GM18526 (cell line): ENCODE data around the gene SLC25A21.

Experiments used
- POLR2A ChIP-seq: IDR thresholded peaks from 3 replicates; pipeline ENCODE4 v1.6.1; 2011; ENCODE audit not compliant: insufficient read length; ENCODE audit errors: extremely low read depth

SLC25A21 gene

DNA sequence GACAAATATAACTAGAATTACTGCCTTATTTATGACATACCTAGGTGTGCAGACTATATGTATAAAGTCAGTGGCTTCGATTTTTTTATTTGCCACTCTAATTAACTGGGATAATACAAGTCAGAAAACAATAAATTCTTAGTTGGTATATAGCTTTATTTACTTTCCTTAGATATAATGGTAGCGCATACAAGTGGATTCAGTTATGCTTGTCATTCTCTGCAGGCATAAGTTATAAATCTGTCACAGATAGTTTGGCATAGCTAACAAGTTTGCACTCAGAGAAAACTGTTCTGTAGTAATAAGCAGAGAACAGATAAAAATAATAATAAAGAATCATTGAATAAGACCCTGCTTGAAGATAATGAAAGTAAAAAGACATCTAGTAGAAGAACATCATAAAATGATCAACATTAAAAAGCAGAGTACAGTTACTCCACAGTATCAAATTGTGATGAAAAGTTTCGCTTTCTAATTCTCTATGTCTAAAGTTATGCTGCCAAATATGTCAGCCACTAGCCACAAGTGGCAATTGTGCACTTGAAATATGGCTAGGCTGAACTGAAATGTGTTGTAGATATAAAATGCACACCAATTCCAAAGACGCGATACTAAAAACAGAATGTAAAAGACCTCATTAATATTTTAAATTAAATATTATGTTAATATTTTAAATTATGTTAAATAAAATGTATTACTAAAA lies 224.1 kb downstream of the SLC25A21 start:
- no peak for TF ChIP-seq POLR2A

DNA sequence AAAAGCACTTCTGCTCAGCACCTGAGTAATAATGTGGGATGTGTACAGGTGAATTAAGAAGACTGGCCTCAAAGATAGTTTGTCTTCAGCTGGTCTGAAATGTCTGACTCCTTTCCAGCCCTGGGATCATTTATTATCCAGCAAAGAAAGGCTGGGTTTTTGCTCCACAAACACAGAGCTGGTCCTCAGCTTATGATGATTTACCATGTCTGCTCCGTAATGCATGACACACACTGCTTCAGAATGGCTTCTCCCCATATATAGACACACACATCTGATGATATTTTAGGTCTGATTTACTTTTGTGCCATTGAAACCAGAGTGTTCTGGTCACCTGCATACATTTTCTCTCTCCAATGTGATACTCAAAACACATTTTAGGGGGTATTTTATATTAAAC lies 225.0 kb downstream of the SLC25A21 start:
- no peak for TF ChIP-seq POLR2A

DNA sequence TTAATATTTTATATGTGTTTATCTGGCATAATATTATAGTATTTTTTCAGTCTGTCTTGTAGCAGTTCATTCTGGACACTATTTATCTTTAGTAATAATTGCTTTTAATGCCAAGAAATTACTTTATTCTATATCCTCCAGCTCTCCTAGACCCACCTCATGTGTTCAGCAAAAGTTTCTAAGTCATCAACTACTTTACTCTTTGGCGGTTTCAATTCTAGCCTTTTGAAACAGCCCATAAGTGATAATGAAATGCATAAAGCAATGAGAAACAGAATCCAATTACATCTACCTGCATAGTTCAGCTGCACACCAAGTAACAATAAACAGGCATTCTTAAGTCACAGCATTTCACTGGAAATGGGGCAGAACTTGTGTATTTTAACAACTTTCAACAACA lies 225.5 kb downstream of the SLC25A21 start:
- TF ChIP-seq POLR2A: no peak

DNA sequence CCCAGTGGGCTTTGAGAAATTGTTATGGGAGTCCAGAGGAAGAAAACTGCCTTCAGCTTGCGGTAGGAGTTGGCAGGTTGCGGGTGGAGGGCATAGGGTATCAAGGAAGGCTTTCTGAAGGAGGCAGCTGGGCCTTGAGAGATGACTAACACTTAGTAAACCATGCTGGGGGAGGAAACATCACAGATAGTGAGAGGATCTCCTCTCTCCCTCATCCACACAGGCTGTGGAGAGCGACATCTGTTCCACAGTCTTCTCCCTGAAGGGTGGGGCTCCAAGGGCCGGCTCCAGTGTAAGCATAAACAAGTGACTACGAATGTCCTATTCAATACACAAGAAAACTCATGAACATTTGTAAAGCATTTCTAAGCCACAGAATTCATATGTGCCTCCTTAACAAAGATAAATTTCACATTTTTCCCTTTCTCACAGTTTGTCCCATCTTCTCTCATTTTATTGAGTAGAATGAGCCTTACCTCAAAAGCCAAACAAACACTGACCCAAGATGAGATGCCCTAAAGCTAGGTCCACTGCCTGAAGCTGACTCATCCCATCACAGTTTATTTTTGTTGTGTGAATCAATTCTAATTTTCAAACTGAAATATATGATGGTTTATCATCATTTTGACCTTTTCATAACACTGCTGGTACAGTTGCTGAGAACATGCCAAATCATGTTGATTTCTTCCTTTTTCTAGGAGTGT lies 227.9 kb downstream of the SLC25A21 start:
- no peak for TF ChIP-seq POLR2A

DNA sequence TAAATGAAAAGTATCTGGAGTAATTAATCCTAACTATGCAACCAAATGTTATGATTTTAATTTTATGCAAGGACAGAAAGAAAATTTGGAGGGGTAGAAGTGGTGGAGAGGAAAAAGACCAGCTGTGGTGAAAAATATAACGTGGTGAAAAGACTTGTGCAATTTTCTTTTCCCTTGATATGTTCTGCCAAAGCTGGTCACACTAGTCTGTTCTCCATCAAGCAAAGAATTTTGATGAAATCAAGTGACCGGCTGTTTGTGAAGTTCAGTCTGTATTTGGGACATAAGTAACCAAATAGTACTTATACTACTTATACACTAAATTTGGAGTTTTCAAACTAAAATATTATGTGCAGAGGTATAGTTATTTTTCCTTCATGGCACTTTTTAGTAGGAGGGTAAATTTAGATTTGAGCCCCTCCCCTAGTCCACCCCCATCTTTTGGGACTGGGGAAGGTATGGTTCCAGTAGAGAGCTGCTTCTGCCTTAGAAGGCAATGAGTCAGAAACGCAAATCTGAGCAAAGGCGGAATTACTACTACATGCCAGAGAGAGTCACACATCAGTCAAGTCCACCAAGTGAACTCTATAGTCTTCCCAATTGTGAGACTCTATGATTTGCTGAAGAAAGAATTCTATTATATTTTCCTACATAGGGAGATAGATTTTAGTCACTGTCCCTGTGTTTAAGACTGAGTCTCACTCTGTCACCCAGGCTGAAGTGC lies 229.7 kb downstream of the SLC25A21 start:
- TF ChIP-seq POLR2A: no peak

DNA sequence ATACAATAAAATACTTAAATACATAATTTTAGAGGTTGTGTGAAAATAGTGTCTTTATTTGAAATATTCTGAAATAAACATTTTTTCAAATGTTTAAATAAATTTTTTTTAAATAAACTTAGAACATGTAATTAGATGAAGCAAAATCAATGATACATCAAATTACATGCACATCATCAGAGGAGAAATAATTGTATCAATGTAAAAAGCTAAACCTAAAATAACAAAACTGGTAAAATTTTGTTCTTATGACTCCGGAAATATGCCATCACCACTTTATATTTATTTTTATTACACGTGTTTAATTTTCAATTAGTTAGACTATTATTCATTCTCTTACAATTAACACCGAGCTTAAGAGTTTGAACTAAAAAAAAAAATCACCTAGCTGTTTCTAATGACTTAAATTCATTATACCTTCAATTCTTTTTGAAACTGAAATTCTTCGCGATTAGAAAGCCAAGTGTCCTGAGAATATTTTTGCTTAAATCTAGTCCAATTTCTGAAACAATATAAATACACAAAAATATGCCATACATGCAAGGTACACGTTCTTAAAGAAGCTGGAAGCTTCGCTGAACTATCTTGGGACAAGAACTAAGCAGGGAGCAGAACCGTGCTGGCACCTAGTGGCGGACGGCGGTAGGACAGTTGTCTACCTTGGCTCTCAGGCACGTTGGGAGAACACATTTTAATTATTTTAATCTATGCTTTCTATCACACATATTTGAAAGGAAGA lies 230.5 kb downstream of the SLC25A21 start:
- TF ChIP-seq POLR2A: no peak

DNA sequence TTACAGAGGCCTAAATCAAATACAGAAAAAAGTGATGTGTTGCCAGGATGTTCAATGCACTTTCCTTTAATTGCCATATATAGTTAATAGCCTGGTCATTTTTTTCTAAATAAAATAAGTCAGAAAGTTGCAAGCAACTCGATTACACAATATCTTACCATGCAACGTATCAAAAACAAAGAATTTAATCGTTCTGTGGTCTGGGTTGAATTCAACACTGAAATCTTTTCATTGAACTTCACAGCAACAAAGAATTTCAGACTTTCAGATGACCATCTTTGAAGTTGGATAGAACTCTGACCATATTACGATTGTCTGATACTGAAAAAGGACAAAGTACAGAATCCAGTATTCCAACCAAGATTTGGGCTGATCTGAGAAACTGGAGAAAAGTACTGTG lies 231.9 kb downstream of the SLC25A21 start:
- no peak for TF ChIP-seq POLR2A

DNA sequence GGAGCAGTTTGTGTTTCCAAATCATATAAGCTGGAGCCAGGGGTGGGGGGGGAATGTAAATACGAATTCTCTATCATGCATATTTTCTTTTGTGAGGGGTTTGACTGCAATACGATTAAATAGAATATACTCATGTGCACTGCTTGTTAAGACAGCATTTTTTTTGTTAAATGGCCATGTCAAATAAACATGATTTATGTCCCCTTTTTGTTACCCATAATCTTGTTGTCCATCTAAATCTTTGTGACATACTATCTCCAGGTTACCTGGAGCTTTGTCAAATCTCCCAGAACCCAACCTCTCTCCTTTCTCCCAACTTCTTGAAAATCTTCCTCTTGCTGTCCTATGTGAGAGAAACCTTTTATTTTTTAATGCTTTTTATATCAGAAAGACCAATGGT lies 233.1 kb downstream of the SLC25A21 start:
- TF ChIP-seq POLR2A: no peak

DNA sequence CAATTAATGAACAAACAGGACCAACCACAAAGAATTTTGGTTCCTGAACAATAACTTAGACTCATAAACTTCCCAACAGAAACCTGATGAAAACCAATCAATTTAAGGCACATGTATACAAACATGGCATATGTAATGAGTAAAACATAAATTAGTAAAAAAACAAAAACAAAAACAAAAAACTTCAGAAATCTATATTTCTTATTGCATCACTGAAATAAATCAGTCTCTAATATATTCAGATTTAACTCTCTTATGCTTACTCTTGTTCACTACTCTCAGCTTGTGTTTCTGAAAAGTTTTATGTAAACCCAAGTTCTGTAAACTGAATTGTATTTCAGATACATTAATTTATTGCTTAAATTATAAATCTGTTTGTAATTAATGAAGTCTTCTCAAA lies 233.7 kb downstream of the SLC25A21 start:
- TF ChIP-seq POLR2A: no peak

DNA sequence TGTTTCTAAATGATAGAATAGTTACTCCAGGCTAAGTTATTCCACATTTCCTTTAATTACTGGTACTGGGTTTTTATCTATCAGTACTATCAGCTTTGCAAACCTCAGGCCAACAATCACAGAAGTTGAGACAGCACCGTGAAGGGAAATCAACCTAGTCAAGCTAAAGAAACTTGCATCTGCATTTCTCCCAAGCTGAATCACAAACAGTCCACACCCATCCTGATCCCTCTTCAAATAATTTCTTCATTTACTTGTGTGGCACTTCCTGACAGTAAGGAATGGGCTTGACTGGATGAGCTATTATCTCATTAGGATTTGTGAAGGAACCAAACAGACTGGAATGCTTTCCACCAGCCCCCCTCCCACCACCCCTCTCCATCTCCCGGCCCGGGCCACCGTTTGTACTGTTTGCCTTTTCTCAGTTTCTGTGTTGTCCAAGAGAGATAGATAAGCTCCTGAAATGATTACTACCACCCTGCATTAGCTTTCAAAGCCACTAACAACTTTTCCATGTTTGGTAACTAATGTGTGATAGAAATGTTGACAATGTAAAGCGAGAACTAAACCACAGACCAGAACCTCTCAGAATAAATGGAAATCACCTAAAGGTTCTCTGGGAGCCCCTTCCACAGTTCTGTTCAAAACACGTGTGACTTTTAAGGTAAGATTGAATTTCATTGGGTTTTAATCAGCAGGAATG lies 236.3 kb downstream of the SLC25A21 start:
- TF ChIP-seq POLR2A: no peak

DNA sequence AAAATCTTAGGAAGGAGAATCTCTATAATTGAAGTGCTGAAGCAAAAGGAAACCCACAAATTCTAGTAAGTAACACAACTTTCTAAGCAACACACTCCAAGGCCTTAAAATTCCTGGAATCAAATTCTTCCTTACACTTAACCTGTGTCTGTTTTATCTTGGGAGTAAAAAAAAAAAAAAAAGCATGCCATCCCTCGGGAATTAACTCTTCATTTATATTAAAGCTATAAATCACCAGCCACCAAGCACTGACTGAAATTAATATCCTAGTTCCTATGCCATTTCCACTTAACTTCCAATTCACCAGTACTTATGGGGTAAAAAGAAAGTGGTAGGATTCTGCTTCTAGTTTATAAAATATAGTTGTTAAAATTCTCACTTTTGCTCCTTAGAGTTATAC lies 238.1 kb downstream of the SLC25A21 start:
- TF ChIP-seq POLR2A: no peak

DNA sequence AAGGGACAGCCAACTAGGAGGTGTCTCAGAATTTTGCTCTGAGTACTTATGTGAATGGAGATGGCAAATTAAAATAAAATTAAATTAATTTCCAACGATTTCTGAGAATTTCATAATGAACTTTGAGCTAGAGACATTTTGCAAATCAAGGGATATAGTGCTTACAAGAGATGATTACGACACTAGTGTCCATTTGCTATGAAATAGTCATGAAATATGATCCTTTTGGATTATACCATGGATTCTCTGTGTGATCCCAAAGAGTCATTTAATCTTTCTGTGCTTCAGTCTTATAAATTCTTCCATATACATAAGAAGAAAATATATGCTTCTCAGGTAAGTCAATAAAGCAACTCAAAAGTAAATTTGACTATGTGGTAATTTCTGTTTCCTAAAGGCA lies 240.6 kb downstream of the SLC25A21 start:
- TF ChIP-seq POLR2A: no peak

DNA sequence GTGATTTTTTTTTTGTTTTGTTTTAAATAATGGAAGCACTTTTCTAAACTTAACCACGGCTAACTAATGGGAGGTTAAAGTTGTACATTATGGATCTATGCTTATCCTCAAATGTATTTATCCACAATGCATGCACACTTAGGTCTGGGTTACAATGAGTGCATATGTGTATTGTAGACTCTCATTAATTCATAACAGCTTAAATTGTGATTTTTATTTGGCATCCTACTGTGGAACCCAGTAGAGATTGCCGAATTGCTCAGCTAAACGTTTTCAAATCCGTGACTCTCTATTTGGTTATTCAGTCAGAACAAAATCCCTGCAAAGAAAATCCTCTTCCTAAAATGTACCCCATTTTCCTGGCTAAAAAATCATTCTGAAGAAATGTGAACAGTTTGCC lies 244.0 kb downstream of the SLC25A21 start:
- no peak for TF ChIP-seq POLR2A

DNA sequence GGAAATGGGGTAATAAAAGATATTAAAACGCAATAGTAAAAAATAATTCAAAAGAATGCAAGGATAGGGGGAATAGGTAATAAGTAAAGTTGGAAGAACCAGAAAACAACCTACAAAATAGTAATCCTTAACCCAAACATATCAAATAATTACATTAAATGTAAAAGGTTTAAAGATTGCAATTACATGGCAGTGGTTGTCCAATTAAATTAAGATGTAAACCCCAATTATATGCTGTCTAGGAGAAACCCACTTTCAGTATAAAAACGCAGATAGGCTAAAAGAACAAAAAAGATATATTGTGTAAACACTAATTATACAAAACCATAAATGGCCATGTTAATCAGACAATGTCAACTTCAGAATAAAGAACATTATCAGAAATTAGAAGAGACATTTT lies 247.3 kb downstream of the SLC25A21 start:
- no peak for TF ChIP-seq POLR2A

DNA sequence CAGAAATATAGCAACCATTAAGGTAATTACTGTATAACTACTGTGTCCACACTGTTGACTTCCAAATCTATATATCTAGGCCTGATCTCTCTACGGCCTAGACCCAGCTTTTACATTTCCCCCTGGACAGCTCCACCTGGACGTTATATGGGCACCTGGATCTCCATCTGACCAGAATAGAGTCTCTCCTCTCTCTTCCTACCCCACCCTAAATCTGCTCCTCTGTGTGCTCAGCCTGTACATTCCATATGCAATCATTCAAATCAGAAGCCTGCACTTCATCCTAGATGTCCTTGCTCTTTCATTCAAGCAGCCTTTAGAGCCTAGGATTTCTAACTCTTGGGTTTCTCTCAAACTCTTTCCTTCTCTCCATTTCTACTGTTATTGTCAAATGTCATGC lies 255.7 kb downstream of the SLC25A21 start:
- TF ChIP-seq POLR2A: no peak
